ENCODE results near the gene RTP2.

Gene RTP2

DNA sequence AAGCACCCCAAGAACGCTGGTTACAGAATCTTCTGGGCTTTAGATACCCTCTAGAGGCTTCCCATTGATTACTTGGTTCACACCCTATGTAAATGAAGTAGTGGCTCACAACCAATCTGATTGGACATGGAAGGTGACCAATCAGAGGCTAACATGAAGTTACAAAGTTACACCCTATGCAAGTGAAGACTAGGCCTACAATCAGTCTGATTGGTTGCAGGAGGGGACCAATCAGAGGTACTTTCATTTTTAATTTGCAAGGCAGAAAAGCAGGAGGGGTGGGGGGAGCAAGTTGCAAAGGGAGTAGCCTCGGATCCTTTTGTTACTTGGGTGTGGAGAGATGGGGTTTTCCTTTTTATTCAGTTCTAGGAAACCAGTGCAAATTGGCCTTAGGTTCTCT is 11.1 kb upstream of the RTP2 start (continued):
- TF ChIP-seq ZNF560 (tag by site-specific recombination; IDR thresholded peaks at IDR 0.05; ENCODE audit: borderline replicate concordance), result no peak
- TF ChIP-seq ZNF311 (tag by site-specific recombination; IDR thresholded peaks at IDR 0.05; ENCODE audit: borderline replicate concordance), result no peak
- TF ChIP-seq ZNF433 (tag by site-specific recombination; IDR thresholded peaks at IDR 0.05; ENCODE audit: low read depth), result no peak

DNA sequence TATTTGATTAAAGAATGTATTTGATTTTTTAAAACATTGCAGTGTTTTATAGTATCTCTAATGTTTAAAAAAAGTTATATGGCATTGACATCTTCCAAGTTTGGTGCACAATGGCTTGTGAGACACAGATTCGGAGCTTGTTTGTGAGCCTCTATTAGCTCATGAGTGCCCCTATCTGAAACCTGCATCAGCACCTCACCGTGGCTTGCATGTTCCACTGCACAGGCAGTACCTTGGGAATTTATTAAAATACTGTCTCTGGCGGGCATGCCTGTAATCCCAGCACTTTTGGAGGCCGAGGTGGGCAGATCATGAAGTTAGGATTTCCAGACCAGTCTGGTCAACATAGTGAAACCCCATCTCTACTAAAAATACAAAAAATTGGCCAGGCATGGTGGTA is 6.8 kb upstream of the RTP2 start:
- POLR2A ChIA-PET, result no interaction called here
- Histone ChIP-seq H3K36me3 (ENCODE audit: control insufficient read depth in 2 of 2, insufficient read depth in 1 of 2, low read length in 2 of 2) (no peaks in the 10 kb centered on the region), H3K4me1 (ENCODE audit: control insufficient read depth, insufficient read depth, low read length) (no peaks in the 10 kb centered on the region), H3K27ac (ENCODE audit: extremely low read depth, low read depth, low read length) (no peak overlapping the region), H3K4me3 (ENCODE audit: low read depth, low read length) (no peak overlapping the region), H3K9me3 (ENCODE audit: control insufficient read depth, insufficient read depth, low read depth, low read length) (no peaks in the 10 kb centered on the region)
- TF ChIP-seq ZNF433 (tag by site-specific recombination; IDR thresholded peaks at IDR 0.05; ENCODE audit: low read depth) (no peak), ZNF791 (tag by site-specific recombination; IDR thresholded peaks at IDR 0.05) (no peak), ZNF76 (tag by site-specific recombination; IDR thresholded peaks at IDR 0.05; ENCODE audit: borderline replicate concordance, low read depth) (no peak), ZSCAN30 (tag by site-specific recombination; IDR thresholded peaks at IDR 0.05) (no peak), SP3 (tag by site-specific recombination; IDR thresholded peaks at IDR 0.05) (no peak), ZNF221 (tag by site-specific recombination; IDR thresholded peaks at IDR 0.05; ENCODE audit: borderline replicate concordance) (no peak)
- CTCF ChIA-PET, result interaction anchor here (0.7 to 1.7 kb wide), 5 partner anchors 144 to 1149 kb away, joined by 3 to 5 read pairs (median 3); no protein-coding TSS in a partner anchor

DNA sequence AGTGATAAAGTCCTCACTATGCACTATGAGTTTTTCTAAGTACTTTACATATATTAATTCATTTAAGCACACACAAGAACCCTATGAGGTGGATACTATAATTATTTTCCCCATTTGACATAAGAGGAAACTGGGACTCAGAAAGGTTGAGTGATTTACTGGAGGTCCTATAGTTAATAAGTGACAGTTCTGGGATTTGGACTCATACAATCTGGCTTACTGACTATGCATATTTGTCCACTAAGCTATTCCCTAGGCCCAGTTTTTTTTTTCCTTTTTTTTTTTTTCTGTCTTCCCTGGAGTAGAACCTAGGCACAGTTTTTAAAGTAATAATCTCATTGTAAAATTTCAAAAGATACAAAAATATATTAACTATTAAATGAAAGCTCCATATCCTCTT is 6.3 kb upstream of the RTP2 start:
- POLR2A ChIA-PET, result no interaction called here
- no peaks in the 10 kb centered on the region for H3K9me3 ChIP-seq (ENCODE audit: control insufficient read depth, insufficient read depth, low read depth, low read length)
- CTCF ChIA-PET, result interaction anchor here (0.6 to 1.0 kb wide), 4 partner anchors 143 to 1149 kb away, joined by 3 to 5 read pairs (median 3); no protein-coding TSS in a partner anchor
- H3K4me3 ChIP-seq (ENCODE audit: low read depth, low read length), result no peak overlapping the region
- no peaks in the 10 kb centered on the region for H3K4me1 ChIP-seq (ENCODE audit: control insufficient read depth, insufficient read depth, low read length)
- no peaks in the 10 kb centered on the region for H3K36me3 ChIP-seq (ENCODE audit: control insufficient read depth in 2 of 2, insufficient read depth in 1 of 2, low read length in 2 of 2)
- H3K27ac ChIP-seq (ENCODE audit: extremely low read depth, low read depth, low read length), result no peak overlapping the region
- TF ChIP-seq PATZ1 (tag by site-specific recombination; IDR thresholded peaks at IDR 0.05) (no peak), KLF7 (tag by site-specific recombination; IDR thresholded peaks at IDR 0.05; ENCODE audit: borderline replicate concordance) (no peak), ZNF449 (tag by site-specific recombination; IDR thresholded peaks at IDR 0.05) (no peak), ZNF354C (tag by site-specific recombination; IDR thresholded peaks at IDR 0.05; ENCODE audit: borderline replicate concordance, low read depth) (no peak), ZBTB8A (tag by site-specific recombination; IDR thresholded peaks at IDR 0.05) (no peak), ZNF184 (tag by site-specific recombination; IDR thresholded peaks at IDR 0.05) (no peak), TCF7L2 (IDR thresholded peaks at IDR 0.05; ENCODE audit: borderline replicate concordance, low read depth, low read length) (no peak), OSR2 (tag by site-specific recombination; IDR thresholded peaks at IDR 0.05) (no peak), ZNF776 (tag by site-specific recombination; IDR thresholded peaks at IDR 0.05; ENCODE audit: borderline replicate concordance) (no peak)
- TF ChIP-seq, protein P1, sequence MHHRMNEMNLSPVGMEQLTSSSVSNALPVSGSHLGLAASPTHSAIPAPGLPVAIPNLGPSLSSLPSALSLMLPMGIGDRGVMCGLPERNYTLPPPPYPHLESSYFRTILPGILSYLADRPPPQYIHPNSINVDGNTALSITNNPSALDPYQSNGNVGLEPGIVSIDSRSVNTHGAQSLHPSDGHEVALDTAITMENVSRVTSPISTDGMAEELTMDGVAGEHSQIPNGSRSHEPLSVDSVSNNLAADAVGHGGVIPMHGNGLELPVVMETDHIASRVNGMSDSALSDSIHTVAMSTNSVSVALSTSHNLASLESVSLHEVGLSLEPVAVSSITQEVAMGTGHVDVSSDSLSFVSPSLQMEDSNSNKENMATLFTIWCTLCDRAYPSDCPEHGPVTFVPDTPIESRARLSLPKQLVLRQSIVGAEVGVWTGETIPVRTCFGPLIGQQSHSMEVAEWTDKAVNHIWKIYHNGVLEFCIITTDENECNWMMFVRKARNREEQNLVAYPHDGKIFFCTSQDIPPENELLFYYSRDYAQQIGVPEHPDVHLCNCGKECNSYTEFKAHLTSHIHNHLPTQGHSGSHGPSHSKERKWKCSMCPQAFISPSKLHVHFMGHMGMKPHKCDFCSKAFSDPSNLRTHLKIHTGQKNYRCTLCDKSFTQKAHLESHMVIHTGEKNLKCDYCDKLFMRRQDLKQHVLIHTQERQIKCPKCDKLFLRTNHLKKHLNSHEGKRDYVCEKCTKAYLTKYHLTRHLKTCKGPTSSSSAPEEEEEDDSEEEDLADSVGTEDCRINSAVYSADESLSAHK (tag by site-specific recombination; IDR thresholded peaks at IDR 0.05), result no peak
- TF ChIP-seq, protein P2, sequence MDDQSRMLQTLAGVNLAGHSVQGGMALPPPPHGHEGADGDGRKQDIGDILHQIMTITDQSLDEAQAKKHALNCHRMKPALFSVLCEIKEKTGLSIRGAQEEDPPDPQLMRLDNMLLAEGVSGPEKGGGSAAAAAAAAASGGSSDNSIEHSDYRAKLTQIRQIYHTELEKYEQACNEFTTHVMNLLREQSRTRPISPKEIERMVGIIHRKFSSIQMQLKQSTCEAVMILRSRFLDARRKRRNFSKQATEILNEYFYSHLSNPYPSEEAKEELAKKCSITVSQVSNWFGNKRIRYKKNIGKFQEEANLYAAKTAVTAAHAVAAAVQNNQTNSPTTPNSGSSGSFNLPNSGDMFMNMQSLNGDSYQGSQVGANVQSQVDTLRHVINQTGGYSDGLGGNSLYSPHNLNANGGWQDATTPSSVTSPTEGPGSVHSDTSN (CRISPR knock-in tag; IDR thresholded peaks at IDR 0.05), result no peak
